OCI-LY3 (cell line): ENCODE data around the gene FCER2.
"Not testable (repeated sequence)": the region's sequence is repeated elsewhere in the genome, so short reads cannot be mapped to it uniquely, and the experiment has no call there.

ENCODE experiments used
- H2AFZ ChIP-seq: fragments of 200-600, 300-600 bp; shearing (Covaris generic); 2 replicates; pipeline ENCODE4 v1.6.0; 2014; ENCODE audit warnings: antibody characterized with exemption, low read depth, low read length
- H3K27ac ChIP-seq: fragments of 200-600, 300-600 bp; sonication (generic); 2 replicates; pipeline ENCODE4 v1.5.1; 2014; ENCODE audit warnings: mild to moderate bottlenecking, low read length, moderate library complexity, mixed read lengths
- H3K27me3 ChIP-seq: fragments of 200-600, 300-600 bp; sonication (generic); 2 replicates; pipeline ENCODE4 v1.6.1; 2014; ENCODE audit warnings: low read depth, low read length, mixed read lengths
- H3K36me3 ChIP-seq: fragments of 200-600, 300-600 bp; sonication (generic); replicated peaks from 2 replicates; pipeline ENCODE3; 2014; ENCODE audit warnings: low read depth, low read length, mixed read lengths
- H3K4me1 ChIP-seq: fragments of 300-600, 200-600 bp; sonication (generic); 2 replicates; pipeline ENCODE4 v1.6.1; 2014; ENCODE audit warnings: low read length, mixed read lengths
- H3K4me2 ChIP-seq: fragments of 200-600, 300-600 bp; sonication (generic); 2 replicates; pipeline ENCODE4 v1.6.1; 2014; ENCODE audit warnings: low read length, mixed read lengths
- H3K4me3 ChIP-seq: fragments of 300-600, 200-600 bp; sonication (generic); 2 replicates; pipeline ENCODE4 v1.5.1; 2014; ENCODE audit warnings: antibody characterized with exemption, mild to moderate bottlenecking, low read length, moderate library complexity
- H3K79me2 ChIP-seq: fragments of 300-600, 200-600 bp; shearing (Covaris generic); 2 replicates; pipeline ENCODE4 v1.6.1; 2014; ENCODE audit warnings: mild to moderate bottlenecking, low read length, mixed read lengths
- H3K9ac ChIP-seq: fragments of 300-600, 200-600 bp; shearing (Covaris generic); 2 replicates; pipeline ENCODE4 v1.6.0; 2014; ENCODE audit warnings: mild to moderate bottlenecking, low read length, moderate library complexity
- H3K9me3 ChIP-seq: fragments of 200-600, 300-600 bp; shearing (Covaris generic); 2 replicates; pipeline ENCODE4 v1.6.1; 2014; ENCODE audit warnings: low read length, mixed read lengths; ENCODE audit not compliant: insufficient read depth
- H4K20me1 ChIP-seq: fragments of 200-600, 300-600 bp; sonication (generic); 2 replicates; pipeline ENCODE4 v1.6.1; 2016; ENCODE audit warnings: low read length, mixed read lengths; ENCODE audit not compliant: insufficient read depth
- CTCF ChIP-seq: fragments of 200-600, 300-600 bp; sonication (generic); IDR thresholded peaks from 2 replicates; pipeline ENCODE4 v1.5.1; 2014; ENCODE audit warnings: antibody characterized with exemption, low read length, low read depth
- EZH2phosphoT487 ChIP-seq: fragments of 200-600 bp; shearing (Covaris generic); IDR thresholded peaks from 2 replicates; pipeline ENCODE4 v1.6.1; 2018; ENCODE audit warnings: antibody characterized with exemption, mixed run types, low read depth

Gene FCER2

GRCh38 chr19:7645163-7645562 is 56.8 kb downstream of the FCER2 start:
- no peak overlapping the region for H2AFZ ChIP-seq
- H4K20me1 ChIP-seq, result peaks cover 1% of the 10 kb centered on the region; the same call in 1 of the 2 replicates
- peak overlapping the region; percentile 76 for H3K4me2 ChIP-seq
- peaks cover 22% of the 10 kb centered on the region for H3K36me3 ChIP-seq
- no peaks in the 10 kb centered on the region for H3K27me3 ChIP-seq
- peak overlapping the region; percentile 77 for H3K4me3 ChIP-seq
- TF ChIP-seq CTCF (no peak), EZH2phosphoT487 (no peak)
- H3K9me3 ChIP-seq, result no peaks in the 10 kb centered on the region
- H3K4me1 ChIP-seq, result peaks cover 26% of the 10 kb centered on the region
- H3K9ac ChIP-seq, result peak overlapping the region; percentile 78
- peak overlapping the region; percentile 74 for H3K27ac ChIP-seq
- peaks cover 2% of the 10 kb centered on the region for H3K79me2 ChIP-seq

- Histone ChIP-seq H3K27me3 (no peaks in the 10 kb centered on the region), H3K36me3 (peaks cover 29% of the 10 kb centered on the region), H2AFZ (no peak overlapping the region), H3K4me3 (no peak overlapping the region), H3K9ac (no peak overlapping the region), H3K27ac (peak overlapping the region; percentile 74), H3K4me2 (peak overlapping the region; percentile 76; the same call in 1 of the 2 replicates), H3K4me1 (peaks cover 26% of the 10 kb centered on the region), H3K9me3 (no peaks in the 10 kb centered on the region), H4K20me1 (peaks cover 7% of the 10 kb centered on the region; the same call in 1 of the 2 replicates), H3K79me2 (peaks cover 8% of the 10 kb centered on the region)
- TF ChIP-seq EZH2phosphoT487, result no peak
These were observed 57.4 kb downstream of the FCER2 start for GRCh38 chr19:7644550-7644877.

- H2AFZ ChIP-seq, H3K27me3 ChIP-seq, H3K27ac ChIP-seq, H3K4me3 ChIP-seq, H4K20me1 ChIP-seq, H3K9ac ChIP-seq, H3K9me3 ChIP-seq, H3K4me2 ChIP-seq: not testable (repeated sequence)
- Histone ChIP-seq H3K36me3 (peaks cover 35% of the 10 kb centered on the region), H3K79me2 (peaks cover 14% of the 10 kb centered on the region), H3K4me1 (peaks cover 26% of the 10 kb centered on the region)
These were observed 58.0 kb downstream of the FCER2 start for GRCh38 chr19:7643629-7644549.

- Histone ChIP-seq H3K27ac (no peak overlapping the region), H3K79me2 (peaks cover 23% of the 10 kb centered on the region), H3K27me3 (no peaks in the 10 kb centered on the region), H3K9me3 (no peaks in the 10 kb centered on the region), H3K4me1 (peaks cover 28% of the 10 kb centered on the region), H2AFZ (no peak overlapping the region), H3K36me3 (peaks cover 38% of the 10 kb centered on the region), H3K4me2 (no peak overlapping the region), H3K4me3 (no peak overlapping the region), H3K9ac (no peak overlapping the region), H4K20me1 (peaks cover 7% of the 10 kb centered on the region; the same call in 1 of the 2 replicates)
- TF ChIP-seq CTCF (no peak), EZH2phosphoT487 (no peak)
These were observed 58.9 kb downstream of the FCER2 start for GRCh38 chr19:7643031-7643415.
